HG03342 (cell line): ENCODE results near the gene TTC28.
"Not testable (repeated sequence)": the region's sequence is repeated elsewhere in the genome, so short reads cannot be mapped to it uniquely, and the experiment has no call there.

Source experiments
- ATAC-seq: cut with Tn5 transposase; IDR thresholded peaks from one replicate; pipeline ENCODE4 v1.9.1; 2021; ENCODE audit warnings: mild to moderate bottlenecking, moderate library complexity; ENCODE audit not compliant: unreplicated experiment

Gene TTC28

DNA sequence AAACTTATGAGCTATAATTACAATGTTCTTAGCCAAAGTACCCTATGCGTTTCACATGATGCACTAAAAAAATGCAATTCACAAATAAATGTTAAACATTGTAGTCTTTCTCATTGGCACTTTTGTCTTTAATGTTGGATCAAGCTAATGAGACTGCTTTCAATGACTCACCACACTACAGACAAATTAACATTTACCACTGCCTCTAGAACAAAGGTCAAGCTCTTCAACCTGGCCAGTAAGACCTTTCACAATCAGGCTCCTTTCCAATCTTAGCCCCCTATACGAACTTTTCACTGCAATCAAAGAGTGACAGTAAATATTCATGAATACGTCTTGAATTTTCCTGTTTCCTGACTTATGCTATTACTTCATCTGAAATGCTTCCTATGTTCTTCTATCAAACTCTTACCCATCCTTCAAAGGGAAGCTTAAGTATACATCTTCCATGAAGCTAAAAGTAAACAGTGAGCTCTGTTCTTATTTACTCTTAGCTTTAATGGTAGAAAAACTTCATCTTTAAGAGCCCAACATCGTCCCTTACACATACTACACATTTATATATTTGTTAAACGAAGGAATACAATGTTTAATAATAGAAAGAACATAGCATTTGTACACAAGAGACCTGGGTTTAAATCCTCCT is 433.9 kb downstream of the TTC28 start:
- no peak for ATAC-seq

- ATAC-seq: no peak
Measured at GRCh38 chr22:28244757-28245156, 434.9 kb downstream of the TTC28 start.

DNA sequence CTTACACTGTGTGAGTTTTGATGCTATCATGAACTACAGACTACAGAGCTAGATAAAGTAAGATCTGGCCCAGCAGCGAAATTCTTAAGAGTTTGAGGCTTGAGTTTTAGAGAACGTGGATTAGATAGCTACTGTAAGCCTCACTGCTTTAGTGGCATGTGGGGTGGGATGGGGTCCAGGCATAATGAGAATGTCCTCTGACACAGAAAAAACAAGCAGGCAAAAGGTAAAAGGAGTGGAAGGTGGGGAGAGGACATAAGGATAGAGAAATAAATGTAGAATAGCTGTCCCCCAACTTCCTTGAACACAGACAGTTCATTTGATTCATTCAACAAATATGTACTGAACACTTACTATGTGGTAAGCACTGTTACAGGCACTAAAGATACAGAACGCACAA is 436.1 kb downstream of the TTC28 start:
- ATAC-seq: no peak

DNA sequence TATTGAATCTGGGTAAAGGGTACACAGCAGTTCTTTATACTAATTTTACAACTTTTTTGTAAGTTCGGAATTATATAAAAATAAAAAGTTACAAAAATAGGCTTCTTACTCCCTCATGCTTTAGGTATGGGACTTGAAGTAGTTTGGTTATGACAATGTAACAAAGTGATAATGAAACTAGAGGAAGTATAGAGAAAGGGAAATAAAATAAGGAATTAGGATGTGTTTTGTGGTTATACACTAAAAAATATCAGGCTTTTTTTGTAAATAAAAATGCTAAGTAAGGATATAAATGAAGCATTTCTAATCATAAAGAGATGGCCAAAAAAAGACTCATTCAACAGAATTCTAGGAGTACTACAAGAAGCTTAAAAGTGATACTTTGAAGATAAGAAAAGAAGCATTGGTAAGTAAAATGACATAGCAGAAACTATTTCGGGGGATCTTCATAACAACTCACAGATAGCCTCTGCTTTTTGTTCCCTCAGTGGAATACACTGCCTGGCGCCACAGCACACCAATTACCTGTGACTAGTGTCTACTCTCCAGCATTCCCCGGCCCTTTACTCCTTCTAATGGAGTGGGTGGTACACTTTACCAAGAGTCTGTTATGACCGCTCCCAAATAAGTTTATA is 437.9 kb downstream of the TTC28 start:
- no peak for ATAC-seq

DNA sequence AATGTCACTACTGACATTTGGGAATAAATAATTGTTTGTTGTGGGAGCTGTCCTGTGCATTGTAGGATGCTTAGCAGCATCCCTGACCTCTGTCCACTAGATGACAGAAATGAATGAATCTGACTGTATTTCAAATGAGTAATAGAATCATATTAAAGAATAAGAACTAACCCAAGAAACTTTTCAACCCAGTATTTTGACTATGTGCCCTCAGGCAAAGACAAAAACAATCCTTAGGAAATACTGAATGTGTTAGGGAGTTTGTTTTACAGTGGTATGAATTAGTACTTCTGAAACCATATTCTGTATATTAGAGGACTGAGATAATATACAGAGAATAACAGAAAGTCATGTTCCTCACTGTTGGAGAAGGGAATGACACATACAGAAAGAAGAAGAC is 439.7 kb downstream of the TTC28 start:
- no peak for ATAC-seq

- no peak for ATAC-seq
Measured at GRCh38 chr22:28237783-28238182, 441.9 kb downstream of the TTC28 start.

GRCh38 chr22:28237112-28237511 is 442.5 kb downstream of the TTC28 start:
- ATAC-seq: no peak

GRCh38 chr22:28232204-28232603 is 447.4 kb downstream of the TTC28 start:
- ATAC-seq: no peak

GRCh38 chr22:28231441-28231840 is 448.2 kb downstream of the TTC28 start:
- ATAC-seq: no peak

GRCh38 chr22:28230671-28231070 is 449.0 kb downstream of the TTC28 start:
- no peak for ATAC-seq

DNA sequence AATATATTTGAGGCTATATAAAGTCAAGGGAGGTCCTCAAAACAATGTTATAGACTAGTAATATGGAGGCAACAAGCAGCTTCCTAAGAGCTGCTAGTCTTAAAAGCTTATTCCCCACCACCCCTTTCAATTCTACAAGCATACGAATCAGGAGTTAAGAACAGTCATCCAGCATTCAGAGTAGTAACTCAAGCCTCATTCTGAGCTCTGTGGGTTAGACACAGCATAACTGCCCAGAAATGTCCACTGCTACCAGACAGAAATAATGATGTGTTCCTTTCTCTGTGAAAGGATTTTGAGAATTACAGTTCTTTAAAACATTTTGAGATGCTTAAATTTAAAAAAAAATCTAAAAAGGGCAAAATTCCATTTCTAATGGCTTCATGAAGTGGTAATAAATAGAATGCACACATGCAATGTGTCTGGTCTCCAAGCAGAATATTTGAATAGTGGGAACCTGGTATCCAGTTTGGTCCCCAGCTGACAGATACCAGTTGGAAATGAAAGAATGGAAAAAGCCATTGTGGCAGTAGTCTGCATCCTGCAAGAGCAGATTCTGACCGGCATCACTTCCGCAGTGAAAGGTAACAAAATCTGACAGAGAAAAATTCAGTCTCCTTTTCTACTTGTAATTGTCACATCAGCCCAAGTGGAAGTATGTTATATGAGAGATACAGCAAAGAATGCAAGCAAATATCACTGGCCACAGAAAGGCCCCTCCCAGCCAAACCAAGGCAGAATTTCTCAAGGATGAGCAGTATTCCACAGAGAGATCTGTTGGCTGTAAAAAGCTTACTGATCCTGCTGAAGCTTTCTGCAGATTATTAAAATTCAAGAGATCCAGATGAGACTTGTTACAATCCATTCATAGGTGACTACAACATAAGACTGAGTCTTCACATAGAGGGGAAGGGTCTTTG is 449.8 kb downstream of the TTC28 start:
- no peak for ATAC-seq

DNA sequence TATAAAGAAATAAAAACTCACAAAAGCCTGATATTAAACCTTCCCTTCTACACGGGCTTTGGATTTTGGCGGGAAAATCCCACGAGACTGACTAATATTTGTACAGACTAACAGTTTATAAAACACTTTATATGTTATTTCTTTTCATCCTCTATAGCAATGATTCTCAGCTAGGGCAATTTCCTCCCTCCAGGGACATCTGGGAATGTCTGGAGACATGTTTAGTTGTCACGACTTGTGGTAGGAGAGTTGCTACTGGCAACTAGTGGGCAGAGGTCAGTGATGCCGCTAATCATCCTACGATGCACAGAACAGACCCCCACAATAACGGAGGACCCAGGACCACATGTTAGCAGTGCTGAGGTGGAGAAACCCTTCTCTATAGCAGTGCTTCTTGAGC is 455.8 kb downstream of the TTC28 start:
- ATAC-seq: no peak

DNA sequence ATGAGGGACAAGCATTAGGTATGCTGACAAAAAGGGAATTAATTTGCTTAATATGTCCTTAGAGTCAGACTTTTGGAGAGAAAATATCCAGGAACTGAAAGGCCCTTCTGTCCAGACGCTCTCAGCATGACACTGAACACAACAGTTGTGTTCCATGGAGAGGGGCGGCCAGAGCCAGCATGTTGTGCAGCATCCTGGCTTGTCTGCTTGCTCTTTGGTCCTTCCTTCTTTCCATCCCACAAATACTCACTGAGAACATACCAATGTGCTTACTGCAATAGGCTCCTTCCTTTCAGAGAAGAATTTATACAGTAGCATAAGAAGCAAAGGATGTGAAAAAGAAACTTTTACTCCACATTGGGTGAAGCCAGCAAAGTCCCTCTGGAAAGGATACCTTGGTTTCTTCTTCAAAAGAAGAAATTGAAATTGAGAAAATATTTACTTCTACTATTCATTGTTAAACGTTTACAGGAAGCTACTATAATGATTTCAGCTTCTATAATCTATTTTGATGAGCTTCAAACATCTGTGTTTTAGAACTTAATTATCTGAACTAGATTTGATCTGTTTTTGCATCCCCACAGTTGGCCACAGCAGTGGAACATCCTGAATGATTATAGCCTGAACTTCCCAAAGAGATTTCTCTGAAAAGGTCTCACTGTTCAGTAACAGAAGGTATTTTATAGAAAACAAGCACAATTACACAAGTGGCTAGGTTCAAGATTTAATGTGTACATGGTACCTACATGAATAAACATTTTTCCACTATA is 456.5 kb downstream of the TTC28 start:
- ATAC-seq: no peak

- no peak for ATAC-seq
Measured at GRCh38 chr22:28222571-28222970, 457.1 kb downstream of the TTC28 start.

GRCh38 chr22:28222052-28222451 is 457.6 kb downstream of the TTC28 start:
- no peak for ATAC-seq

DNA sequence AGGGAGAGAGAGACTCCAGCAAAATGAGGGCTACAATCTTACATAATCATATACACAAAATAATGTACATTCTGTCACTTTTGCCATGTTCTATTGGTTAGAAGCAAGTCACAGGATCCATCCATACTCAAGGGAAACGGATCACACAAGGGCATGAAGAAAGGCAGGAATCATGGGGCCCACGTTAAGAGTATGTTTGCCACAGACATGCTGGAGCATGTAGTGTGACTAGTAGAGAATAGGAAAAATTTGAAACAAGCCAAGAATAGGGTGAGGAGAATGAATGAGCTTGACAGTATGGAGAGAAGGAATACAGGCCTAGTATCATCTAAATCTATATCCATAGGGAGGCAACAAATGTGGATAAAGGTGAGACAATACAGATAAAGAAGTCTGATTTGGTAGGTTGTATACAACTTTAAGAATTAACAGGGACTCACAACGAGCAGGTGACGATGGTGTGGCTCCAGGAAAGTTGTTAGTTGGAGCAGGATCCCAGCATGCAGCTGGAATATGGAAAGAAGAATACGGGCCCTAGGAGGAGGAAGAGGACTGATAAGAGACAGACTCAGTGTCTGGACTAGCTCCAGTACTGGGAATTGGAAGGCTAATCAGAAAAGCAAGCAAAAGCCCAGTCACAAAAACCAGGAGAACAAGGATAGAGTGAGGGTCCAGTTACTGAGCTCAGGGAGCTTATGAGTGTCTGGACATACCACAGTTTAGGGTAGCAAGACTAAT is 458.8 kb downstream of the TTC28 start:
- ATAC-seq: no peak

DNA sequence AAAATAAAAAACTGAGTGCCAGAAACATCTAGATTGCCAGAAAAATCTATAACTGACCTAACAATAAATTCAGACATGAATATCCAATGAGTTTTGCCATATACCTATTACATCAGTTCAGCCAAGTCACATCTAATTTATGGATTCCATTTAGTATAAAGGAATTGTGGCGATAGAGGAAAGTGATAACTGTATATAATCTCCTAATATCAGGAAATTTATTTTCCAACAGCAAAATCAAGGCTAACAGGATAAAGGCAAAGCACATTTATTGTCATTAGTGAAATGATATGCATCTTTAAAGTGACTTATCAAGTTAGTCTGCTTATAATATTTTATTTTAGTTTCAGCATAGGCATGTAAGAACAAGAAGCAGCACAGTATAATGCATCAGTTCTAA is 462.4 kb downstream of the TTC28 start:
- no peak for ATAC-seq

DNA sequence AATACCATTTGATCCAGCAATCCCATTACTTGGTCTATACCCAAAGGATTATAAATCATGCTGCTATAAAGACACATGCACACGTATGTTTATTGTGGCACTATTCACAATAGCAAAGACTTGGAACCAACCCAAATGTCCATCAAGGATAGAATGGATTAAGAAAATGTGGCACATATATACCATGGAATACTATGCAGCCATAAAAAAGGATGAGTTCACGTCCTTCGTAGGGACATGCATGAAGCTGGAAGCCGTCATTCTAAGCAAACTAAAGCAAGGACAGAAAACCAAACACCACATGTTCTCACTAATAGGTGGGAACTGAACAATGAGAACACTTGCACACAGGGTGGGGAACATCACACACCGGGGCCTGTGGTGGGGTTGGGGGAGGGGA is 464.9 kb downstream of the TTC28 start:
- not testable (repeated sequence) for ATAC-seq

GRCh38 chr22:28209457-28209856 is 470.2 kb downstream of the TTC28 start:
- not testable (repeated sequence) for ATAC-seq

- ATAC-seq: no peak
Measured at GRCh38 chr22:28208787-28209186, 470.9 kb downstream of the TTC28 start.
